OCI-LY3 (cell line): ENCODE data around the gene SULT1A2.
"Not testable (repeated sequence)": the region's sequence is repeated elsewhere in the genome, so short reads cannot be mapped to it uniquely, and the experiment has no call there.

Experiments
- CTCF ChIP-seq: fragments of 200-600, 300-600 bp; sonication (generic); IDR thresholded peaks from 2 replicates; pipeline ENCODE4 v1.5.1; 2014; ENCODE audit warnings: antibody characterized with exemption, low read length, low read depth
- EZH2phosphoT487 ChIP-seq: fragments of 200-600 bp; shearing (Covaris generic); IDR thresholded peaks from 2 replicates; pipeline ENCODE4 v1.6.1; 2018; ENCODE audit warnings: antibody characterized with exemption, mixed run types, low read depth

- TF ChIP-seq CTCF, EZH2phosphoT487: not testable (repeated sequence)
These were observed 41.5 kb upstream of the SULT1A2 start for GRCh38 chr16:28638359-28638758.
